Measurements from ENCODE around the gene ALDH1B1. TPM values are rescaled to one million over a fixed set of nuclear protein-coding genes. Genes with fewer than 3 reads are reported as not detected.

Gene ALDH1B1
- total RNA-seq, 1 donor from 2014 or later, result 36.8 TPM

- DNase-seq (ENCODE audit: low spot score), result no peak
These were observed 24.0 kb downstream of the ALDH1B1 start for GRCh38 chr9:38416461-38416860.

- DNase-seq (ENCODE audit: low spot score), result no peak
These were observed 24.8 kb downstream of the ALDH1B1 start for GRCh38 chr9:38417003-38417945.

- no peak for DNase-seq (ENCODE audit: low spot score)
These were observed 25.9 kb downstream of the ALDH1B1 start for GRCh38 chr9:38418366-38418765.

- no peak for DNase-seq (ENCODE audit: low spot score)
These were observed 26.7 kb downstream of the ALDH1B1 start for GRCh38 chr9:38419181-38419580.

GRCh38 chr9:38421498-38422211 lies 29.2 kb downstream of the ALDH1B1 start:
- no peak for DNase-seq (ENCODE audit: low spot score)

- DNase-seq (ENCODE audit: low spot score), result no peak
These were observed 30.2 kb downstream of the ALDH1B1 start for GRCh38 chr9:38422555-38423260.

GRCh38 chr9:38423273-38423972 lies 30.9 kb downstream of the ALDH1B1 start:
- no peak for DNase-seq (ENCODE audit: low spot score)

GRCh38 chr9:38423973-38424843 lies 31.7 kb downstream of the ALDH1B1 start, which contains the start of gene IGFBPL1:
IGFBPL1 (minus strand) TSS chr9:38424454; CDS start chr9:38424424, 30 bp downstream.
- DNase-seq (ENCODE audit: low spot score), result no peak

GRCh38 chr9:38424918-38425317 lies 32.4 kb downstream of the ALDH1B1 start:
- peak; percentile 9 for DNase-seq (ENCODE audit: low spot score)

GRCh38 chr9:38428062-38428461 lies 35.6 kb downstream of the ALDH1B1 start:
- no peak for DNase-seq (ENCODE audit: low spot score)

GRCh38 chr9:38431116-38431515 lies 38.6 kb downstream of the ALDH1B1 start:
- no peak for DNase-seq (ENCODE audit: low spot score)

GRCh38 chr9:38432922-38433510 lies 40.5 kb downstream of the ALDH1B1 start:
- DNase-seq (ENCODE audit: low spot score), result no peak

- no peak for DNase-seq (ENCODE audit: low spot score)
These were observed 41.9 kb downstream of the ALDH1B1 start for GRCh38 chr9:38434365-38434764.

GRCh38 chr9:38434853-38435252 lies 42.4 kb downstream of the ALDH1B1 start:
- peak; percentile 40 for DNase-seq (ENCODE audit: low spot score)

- no peak for DNase-seq (ENCODE audit: low spot score)
These were observed 43.0 kb downstream of the ALDH1B1 start for GRCh38 chr9:38435521-38435920.

- DNase-seq (ENCODE audit: low spot score), result no peak
These were observed 44.2 kb downstream of the ALDH1B1 start for GRCh38 chr9:38436708-38437107.

- DNase-seq (ENCODE audit: low spot score), result no peak
These were observed 44.8 kb downstream of the ALDH1B1 start for GRCh38 chr9:38437193-38437823.

- DNase-seq (ENCODE audit: low spot score), result no peak
These were observed 46.9 kb downstream of the ALDH1B1 start for GRCh38 chr9:38439291-38439915.

GRCh38 chr9:38439916-38440301 lies 47.4 kb downstream of the ALDH1B1 start:
- no peak for DNase-seq (ENCODE audit: low spot score)

Data from ureter (tissue), 1 donor.